Activated T-cell treated with anti-CD3 and anti-CD28 coated beads, Interleukin-2, amount 50 U/mL, for 4 hours (primary cell): ENCODE data around the gene DNPEP. TPM values are rescaled to one million over a fixed set of nuclear protein-coding genes. Genes with fewer than 3 reads are reported as not detected.
A peak's percentile ranks its signal among the peaks of the same experiment; 100 is the strongest.
"Not testable (repeated sequence)": the region's sequence is repeated elsewhere in the genome, so short reads cannot be mapped to it uniquely, and the experiment has no call there.

ENCODE experiments used
- ATAC-seq, 2 donors: fragments of 200-7000 bp; cut with Tn5 transposase; one replicate each; pipeline ENCODE4 v1.10.0; 2021
- DNase-seq: peaks from one replicate; pipeline ENCODE4 v3.0.0-alpha.2; 2020
- H3K27me3 Mint-ChIP-seq: one replicate; pipeline ENCODE4 v1.8.0; 2021; ENCODE audit warnings: low read depth, mixed read lengths
- H3K36me3 Mint-ChIP-seq: one replicate; pipeline ENCODE4 v1.8.0; 2022; ENCODE audit warnings: mixed read lengths; ENCODE audit not compliant: insufficient read depth
- H3K4me1 Mint-ChIP-seq: one replicate; pipeline ENCODE4 v1.8.0; 2021; ENCODE audit warnings: low read depth, mixed read lengths
- H3K4me3 Mint-ChIP-seq: one replicate; pipeline ENCODE4 v1.8.0; 2021; ENCODE audit warnings: mild to moderate bottlenecking, moderate library complexity, mixed read lengths
- H3K9me3 Mint-ChIP-seq: one replicate; pipeline ENCODE4 v1.8.0; 2021; ENCODE audit warnings: mixed read lengths
- total RNA-seq, 3 donors: library from RNA; stranded (reverse); gene quantifications; one replicate each; pipeline ENCODE4 v1.2.1, GENCODE V29; 2021

The DNPEP gene
- total RNA-seq, 3 donors from 2014 or later: 187 to 222 (median 221) TPM

- no peak for ATAC-seq
- DNase-seq: no peak
- Mint-ChIP-seq H3K9me3 (no peaks in the 10 kb centered on the region), H3K4me1 (no peaks in the 10 kb centered on the region), H3K36me3 (no peaks in the 10 kb centered on the region), H3K27me3 (peaks cover 28% of the 10 kb centered on the region), H3K4me3 (no peak overlapping the region)
Measured at GRCh38 chr2:219410390-219410789, 22.7 kb upstream of the DNPEP start.

DNA sequence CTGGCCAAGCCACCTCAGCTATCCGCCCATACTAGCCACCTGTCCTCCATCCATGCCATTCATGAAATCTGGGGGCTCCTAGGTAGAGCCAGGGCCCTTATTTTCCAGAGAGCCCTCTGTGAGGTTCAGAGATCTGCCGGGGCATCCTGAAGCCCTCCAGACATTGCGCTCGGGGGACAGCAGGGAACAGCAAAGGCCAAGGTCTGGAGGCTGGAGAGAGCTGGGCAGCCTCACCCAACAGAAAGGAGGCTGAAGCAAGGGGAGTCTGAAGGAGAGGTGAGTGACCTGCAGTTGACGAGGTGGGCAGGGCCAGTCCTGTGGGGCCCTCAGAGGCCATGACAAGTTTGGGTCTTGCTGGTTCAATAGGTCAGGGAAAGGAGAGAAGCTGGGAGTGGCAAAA lies 21.9 kb upstream of the DNPEP start:
- DNase-seq (no peak), ATAC-seq (no peak)
- H3K36me3 Mint-ChIP-seq: no peaks in the 10 kb centered on the region
- H3K4me1 Mint-ChIP-seq: no peaks in the 10 kb centered on the region
- peaks cover 32% of the 10 kb centered on the region for H3K27me3 Mint-ChIP-seq
- no peaks in the 10 kb centered on the region for H3K9me3 Mint-ChIP-seq
- no peak overlapping the region for H3K4me3 Mint-ChIP-seq

GRCh38 chr2:219408631-219409030 lies 20.9 kb upstream of the DNPEP start:
- Mint-ChIP-seq H3K36me3 (no peaks in the 10 kb centered on the region), H3K27me3 (peaks cover 38% of the 10 kb centered on the region), H3K4me3 (no peak overlapping the region), H3K4me1 (no peaks in the 10 kb centered on the region), H3K9me3 (no peaks in the 10 kb centered on the region)
- DNase-seq: no peak
- no peak for ATAC-seq

DNA sequence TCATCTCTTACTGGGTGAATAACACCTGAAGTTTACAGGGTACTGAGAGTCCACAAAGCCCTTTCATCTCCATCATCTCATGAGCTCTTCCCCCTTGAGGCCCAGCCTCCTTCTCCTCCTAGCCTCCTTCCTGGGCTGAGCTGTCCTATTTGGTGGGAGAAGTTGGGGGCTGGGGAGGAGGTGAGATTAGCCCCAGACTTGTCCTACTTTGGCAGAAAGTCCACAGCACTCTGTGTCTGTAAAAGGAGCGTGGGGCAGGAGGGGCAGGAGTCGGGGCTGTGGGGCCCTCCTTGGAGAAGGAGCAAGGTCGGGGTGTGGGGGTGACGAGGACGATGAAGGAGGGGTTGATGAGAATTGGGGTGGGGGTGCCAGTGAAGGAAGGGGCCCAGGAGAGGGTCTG lies 20.5 kb upstream of the DNPEP start:
- no peak for DNase-seq
- Mint-ChIP-seq H3K27me3 (peaks cover 36% of the 10 kb centered on the region), H3K9me3 (no peaks in the 10 kb centered on the region), H3K4me3 (no peak overlapping the region), H3K36me3 (no peaks in the 10 kb centered on the region), H3K4me1 (no peaks in the 10 kb centered on the region)
- ATAC-seq: no peak

GRCh38 chr2:219407343-219407742 lies 19.6 kb upstream of the DNPEP start:
- ATAC-seq, H3K4me1 Mint-ChIP-seq, DNase-seq, H3K36me3 Mint-ChIP-seq, H3K4me3 Mint-ChIP-seq, H3K9me3 Mint-ChIP-seq: not testable (repeated sequence)
- H3K27me3 Mint-ChIP-seq: peaks cover 32% of the 10 kb centered on the region

- ATAC-seq: no peak
- H3K27me3 Mint-ChIP-seq: peaks cover 31% of the 10 kb centered on the region
- H3K4me1 Mint-ChIP-seq: peaks cover 2% of the 10 kb centered on the region
- DNase-seq: no peak
- no peaks in the 10 kb centered on the region for H3K9me3 Mint-ChIP-seq
- no peaks in the 10 kb centered on the region for H3K36me3 Mint-ChIP-seq
- H3K4me3 Mint-ChIP-seq: no peak overlapping the region
Measured at GRCh38 chr2:219406861-219407230, 19.1 kb upstream of the DNPEP start.

GRCh38 chr2:219405958-219406860 lies 18.5 kb upstream of the DNPEP start:
- peaks cover 2% of the 10 kb centered on the region for H3K4me1 Mint-ChIP-seq
- no peaks in the 10 kb centered on the region for H3K36me3 Mint-ChIP-seq
- DNase-seq (no peak), ATAC-seq (no peak)
- no peaks in the 10 kb centered on the region for H3K9me3 Mint-ChIP-seq
- H3K4me3 Mint-ChIP-seq: no peak overlapping the region
- peaks cover 26% of the 10 kb centered on the region for H3K27me3 Mint-ChIP-seq

DNA sequence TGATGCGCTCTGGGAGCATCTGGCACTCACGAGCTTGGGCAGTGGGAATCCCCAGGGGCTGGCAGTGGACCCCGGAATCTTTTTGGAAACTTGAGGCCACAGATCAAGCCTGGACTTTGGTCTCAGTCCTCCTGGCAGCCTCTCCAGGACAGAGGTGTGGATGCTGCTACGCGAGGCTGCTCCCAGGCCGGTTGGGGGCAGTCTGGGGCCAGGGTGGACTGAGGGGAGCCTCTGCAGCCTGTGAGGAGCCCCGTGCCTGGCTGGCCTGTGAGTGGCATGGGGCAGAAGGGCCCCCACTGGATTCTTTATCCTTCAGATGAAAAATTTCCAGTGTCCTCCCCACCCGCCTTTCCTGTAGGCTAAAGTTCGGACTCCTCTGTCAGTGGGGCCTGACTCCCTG lies 17.7 kb upstream of the DNPEP start:
- Mint-ChIP-seq H3K9me3 (no peaks in the 10 kb centered on the region), H3K4me1 (peaks cover 2% of the 10 kb centered on the region), H3K4me3 (no peak overlapping the region), H3K27me3 (peaks cover 24% of the 10 kb centered on the region), H3K36me3 (no peaks in the 10 kb centered on the region)
- ATAC-seq (no peak), DNase-seq (no peak)

GRCh38 chr2:219404954-219405353 lies 17.2 kb upstream of the DNPEP start:
- no peak for DNase-seq
- no peaks in the 10 kb centered on the region for H3K36me3 Mint-ChIP-seq
- peaks cover 2% of the 10 kb centered on the region for H3K4me1 Mint-ChIP-seq
- ATAC-seq: no peak
- H3K27me3 Mint-ChIP-seq: peaks cover 22% of the 10 kb centered on the region
- no peaks in the 10 kb centered on the region for H3K9me3 Mint-ChIP-seq
- H3K4me3 Mint-ChIP-seq: no peak overlapping the region

GRCh38 chr2:219404291-219404910 lies 16.7 kb upstream of the DNPEP start:
- no peaks in the 10 kb centered on the region for H3K9me3 Mint-ChIP-seq
- no peak for DNase-seq
- H3K36me3 Mint-ChIP-seq: no peaks in the 10 kb centered on the region
- H3K27me3 Mint-ChIP-seq: peaks cover 17% of the 10 kb centered on the region
- ATAC-seq: no peak
- peaks cover 2% of the 10 kb centered on the region for H3K4me1 Mint-ChIP-seq
- H3K4me3 Mint-ChIP-seq: no peak overlapping the region

- Mint-ChIP-seq H3K9me3 (no peaks in the 10 kb centered on the region), H3K27me3 (peaks cover 17% of the 10 kb centered on the region), H3K36me3 (no peaks in the 10 kb centered on the region), H3K4me1 (peaks cover 2% of the 10 kb centered on the region), H3K4me3 (no peak overlapping the region)
- DNase-seq (no peak), ATAC-seq (no peak)
Measured at GRCh38 chr2:219403861-219404260, 16.1 kb upstream of the DNPEP start.

DNA sequence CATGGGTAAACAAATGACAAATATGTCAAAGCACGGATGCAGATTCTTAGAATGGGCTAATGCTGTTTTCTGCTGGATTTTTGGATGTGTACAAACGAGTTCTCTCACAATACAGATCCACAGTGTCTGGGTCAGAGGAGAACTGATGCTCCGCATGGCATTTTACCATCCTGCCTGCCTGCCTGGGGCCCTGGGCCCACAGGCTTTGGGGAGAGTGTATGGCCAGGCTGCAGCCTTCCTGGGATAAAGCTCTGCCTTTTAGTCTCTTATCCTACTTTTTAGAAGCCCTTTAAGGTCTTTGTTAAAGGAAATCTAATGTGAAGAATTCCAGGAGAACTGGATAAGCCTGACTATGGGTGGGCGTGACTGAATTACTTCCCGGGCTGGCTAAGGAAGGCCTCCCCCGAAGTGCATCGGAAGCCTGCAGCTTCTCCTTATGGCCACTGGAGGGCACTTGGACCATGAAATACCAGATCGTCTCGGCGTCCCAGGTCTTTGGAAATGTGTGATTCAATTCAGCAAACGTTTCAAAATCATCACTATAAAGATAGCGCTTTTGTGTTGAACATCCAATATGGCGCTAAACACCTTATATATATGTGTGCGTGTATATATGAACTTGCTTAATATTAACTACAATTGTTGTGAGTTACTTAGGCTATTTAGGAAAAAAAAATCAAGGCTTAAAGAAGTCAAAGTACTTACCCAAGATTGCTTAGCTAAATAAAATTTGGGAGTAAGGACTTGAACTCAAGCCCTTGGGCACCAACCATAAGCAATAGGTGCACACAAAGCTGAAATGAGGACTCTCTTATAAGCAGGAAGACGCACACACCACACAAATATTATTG lies 15.2 kb upstream of the DNPEP start:
- H3K4me3 Mint-ChIP-seq: no peak overlapping the region
- DNase-seq (peak; percentile 54), ATAC-seq (peak; percentile 88 to 90)
- no peaks in the 10 kb centered on the region for H3K36me3 Mint-ChIP-seq
- H3K4me1 Mint-ChIP-seq: peaks cover 2% of the 10 kb centered on the region
- H3K27me3 Mint-ChIP-seq: peaks cover 17% of the 10 kb centered on the region
- H3K9me3 Mint-ChIP-seq: no peaks in the 10 kb centered on the region

- peaks cover 11% of the 10 kb centered on the region for H3K4me1 Mint-ChIP-seq
- no peak for ATAC-seq
- H3K36me3 Mint-ChIP-seq: no peaks in the 10 kb centered on the region
Measured at GRCh38 chr2:219401606-219402005, 13.9 kb upstream of the DNPEP start.

GRCh38 chr2:219400562-219400961 lies 12.8 kb upstream of the DNPEP start:
- Mint-ChIP-seq H3K4me1 (peaks cover 11% of the 10 kb centered on the region), H3K27me3 (peaks cover 17% of the 10 kb centered on the region), H3K36me3 (no peaks in the 10 kb centered on the region), H3K4me3 (no peak overlapping the region), H3K9me3 (no peaks in the 10 kb centered on the region)
- ATAC-seq: no peak
- DNase-seq: no peak

More at GRCh38 chr2:219401606-219402005, 13.9 kb upstream of the DNPEP start:
- Mint-ChIP-seq H3K4me3 (no peak overlapping the region), H3K9me3 (no peaks in the 10 kb centered on the region), H3K27me3 (peaks cover 17% of the 10 kb centered on the region)
- DNase-seq: no peak
